Erythroblast (primary cell): ENCODE data around the gene TTC9C.
A peak's percentile ranks its signal among the peaks of the same experiment; 100 is the strongest.

Experiments used
- DNase-seq, 2 experiments: peaks; one replicate each; lab custom pipeline; 2025; lab: John Stamatoyannopoulos, UW
- GATA1 ChIP-seq: IDR thresholded peaks from 2 replicates; pipeline ENCODE4 v1.6.1; 2011; ENCODE audit warnings: low read depth, mild to moderate bottlenecking, control low read depth, low read length, moderate library complexity
- POLR2A ChIP-seq: IDR thresholded peaks from 2 replicates; pipeline ENCODE4 v1.6.1; 2011; ENCODE audit warnings: mild to moderate bottlenecking, low read length

Gene TTC9C

GRCh38 chr11:62752994-62753735 is 24.9 kb downstream of the TTC9C start:
- no peak for TF ChIP-seq POLR2A
- TF ChIP-seq GATA1: no peak
- no peak for DNase-seq

GRCh38 chr11:62753736-62754603 is 25.7 kb downstream of the TTC9C start, which contains the start of gene ZBTB3:
ZBTB3 (minus strand) TSS chr11:62754160; CDS start chr11:62753664, 496 bp downstream.
- DNase-seq: peak; percentile 100
- peak; percentile 99 for TF ChIP-seq POLR2A
- no peak for TF ChIP-seq GATA1

- no peak for TF ChIP-seq GATA1
- no peak for TF ChIP-seq POLR2A
- no peak for DNase-seq
Measured at GRCh38 chr11:62755086-62755615, 26.9 kb downstream of the TTC9C start.

GRCh38 chr11:62757846-62758788 is 29.8 kb downstream of the TTC9C start:
- no peak for DNase-seq
- no peak for TF ChIP-seq POLR2A
- no peak for TF ChIP-seq GATA1

- peak; percentile 39 to 49 for DNase-seq
Measured at GRCh38 chr11:62760867-62761227, 32.6 kb downstream of the TTC9C start.

GRCh38 chr11:62770778-62771143 is 42.5 kb downstream of the TTC9C start:
- no peak for TF ChIP-seq GATA1
- no peak for TF ChIP-seq POLR2A
- DNase-seq: peak; percentile 70 to 73

- DNase-seq: peak; percentile 95 to 96
- no peak for TF ChIP-seq GATA1
- TF ChIP-seq POLR2A: peak; percentile 69
Measured at GRCh38 chr11:62771144-62772021, 43.1 kb downstream of the TTC9C start, which contains the start of gene TAF6L. TAF6L (plus strand) TSS chr11:62771396; CDS start chr11:62775784, 4,388 bp downstream.

- no peak for DNase-seq
- TF ChIP-seq GATA1: no peak
- no peak for TF ChIP-seq POLR2A
Measured at GRCh38 chr11:62774407-62774806, 46.1 kb downstream of the TTC9C start.

- no peak for DNase-seq
- TF ChIP-seq POLR2A (no peak), GATA1 (no peak)
Measured at GRCh38 chr11:62775646-62776045, 47.4 kb downstream of the TTC9C start.

- DNase-seq: no peak
- no peak for TF ChIP-seq POLR2A
- no peak for TF ChIP-seq GATA1
Measured at GRCh38 chr11:62777389-62777788, 49.1 kb downstream of the TTC9C start.

- TF ChIP-seq POLR2A (no peak), GATA1 (no peak)
- DNase-seq: no peak
Measured at GRCh38 chr11:62778441-62778840, 50.2 kb downstream of the TTC9C start.

GRCh38 chr11:62782753-62783152 is 54.5 kb downstream of the TTC9C start:
- TF ChIP-seq GATA1 (no peak), POLR2A (no peak)
- DNase-seq: peak; percentile 29 to 53
